ENCODE data around the gene SIL1.

GRCh38 chr5:138979684-138980280 is 218.4 kb downstream of the SIL1 start:
- TF ChIP-seq HDAC6 (IDR thresholded peaks at IDR 0.05; ENCODE audit: low read depth, low read length) (no peak), CTCF (IDR thresholded peaks at IDR 0.05; ENCODE audit: control extremely low read depth in 1 of 3, insufficient read depth in 1 of 3, low read depth in 1 of 3, low read length in 3 of 3) (no peak), SUZ12 (IDR thresholded peaks at IDR 0.05; ENCODE audit: low read length) (no peak)
